Activated CD4-positive, alpha-beta T cell treated with anti-CD3 and anti-CD28 coated beads for 48 hours (primary cell): ENCODE results near the gene INPP5K.
A peak's percentile ranks its signal among the peaks of the same experiment; 100 is the strongest.
"Not testable (repeated sequence)": the region's sequence is repeated elsewhere in the genome, so short reads cannot be mapped to it uniquely, and the experiment has no call there.

Experiments used
- DNase-seq: peaks from one replicate; pipeline ENCODE4 v3.0.0-alpha.2; 2020

INPP5K gene

GRCh38 chr17:1461198-1461944 lies 55.0 kb downstream of the INPP5K start:
- DNase-seq, result no peak

DNA sequence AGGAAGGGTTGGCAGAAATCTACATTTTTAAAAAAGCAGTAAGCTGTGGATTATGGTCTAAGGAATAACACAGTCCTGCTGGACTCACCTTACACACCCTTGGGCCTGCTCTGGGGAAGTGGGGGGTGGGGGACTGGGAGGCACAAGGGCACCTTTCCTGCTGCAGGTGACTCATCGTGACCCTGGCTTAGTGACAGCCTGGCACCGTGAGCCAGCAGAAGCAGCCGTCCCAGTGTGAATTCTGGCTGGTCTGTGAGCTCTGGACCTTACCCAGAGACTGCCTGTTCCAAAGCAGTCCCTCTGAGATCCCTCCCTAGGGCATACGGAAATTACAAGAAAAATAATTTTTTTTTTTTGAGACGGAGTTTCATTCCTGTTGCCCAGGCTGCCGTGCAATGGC lies 56.2 kb downstream of the INPP5K start:
- DNase-seq, result no peak

DNA sequence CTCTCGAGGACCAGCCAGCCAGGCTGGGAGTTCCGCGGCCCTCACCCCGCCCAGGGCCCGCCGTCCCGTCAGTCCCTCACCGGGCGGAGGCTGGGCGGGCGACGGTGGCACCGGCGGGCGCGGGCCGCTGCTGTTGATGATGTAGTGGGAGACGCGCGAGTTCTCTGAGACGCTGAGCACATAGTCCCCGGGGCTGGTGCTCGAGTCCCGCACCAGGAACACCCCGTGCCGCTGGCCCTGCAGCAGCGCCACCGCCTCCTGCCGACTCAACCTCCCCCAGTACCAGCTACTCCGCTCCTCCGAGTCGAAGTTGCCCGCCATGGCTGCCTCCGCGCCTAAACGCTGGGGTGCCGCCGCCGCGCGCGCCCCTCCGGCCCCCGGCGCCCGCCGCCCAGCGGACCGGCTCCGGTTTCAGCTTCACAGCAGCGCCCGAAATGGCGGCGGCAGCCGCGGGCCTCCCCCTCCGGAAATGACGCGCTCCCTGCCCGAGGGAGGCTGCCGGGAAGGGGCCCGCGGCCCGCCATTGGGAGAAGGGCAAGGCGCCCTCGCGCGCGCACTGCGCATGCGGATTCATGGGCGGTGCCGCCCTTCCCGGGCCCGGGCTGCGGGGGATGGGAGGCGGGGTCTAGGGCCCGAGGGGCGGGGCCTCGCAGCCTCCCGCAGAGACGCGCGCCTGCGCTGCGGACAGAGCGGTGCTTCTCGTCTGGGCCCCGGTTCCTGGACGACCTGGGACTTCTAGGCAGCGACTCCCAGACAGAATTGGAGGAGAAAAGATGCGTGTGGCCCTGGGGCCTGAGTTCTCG lies 60.4 kb downstream of the INPP5K start, which contains the start of gene CRK:
CRK (minus strand) TSS at position 436 of the 803 bp plus-strand sequence; CDS start at position 321, 115 bp downstream.
- peak; percentile 99 for DNase-seq

DNA sequence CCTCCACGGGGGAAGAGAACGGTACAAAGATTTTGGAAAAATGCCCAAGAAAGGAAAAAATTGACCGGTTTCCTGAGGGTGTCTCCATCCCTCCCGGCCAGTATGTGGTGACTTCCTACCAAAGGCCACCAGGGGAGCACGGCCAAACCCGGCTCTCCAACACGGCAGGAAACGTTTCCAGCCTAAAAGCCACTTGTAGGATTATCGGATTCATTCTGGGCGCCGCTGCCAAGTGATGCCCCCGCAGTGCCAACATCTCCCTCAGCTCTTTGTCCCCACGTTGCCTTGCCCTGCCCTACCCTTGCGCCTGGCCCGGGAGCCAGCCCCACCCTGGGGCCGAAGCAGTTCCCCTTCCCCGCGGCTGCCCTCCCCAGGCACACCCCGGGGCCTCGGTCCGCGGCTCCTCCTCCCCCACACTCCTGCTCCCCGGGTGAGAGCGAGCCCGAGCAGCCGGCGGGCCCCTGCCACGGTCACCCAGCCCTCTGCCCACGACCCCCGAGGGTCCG lies 61.1 kb downstream of the INPP5K start:
- DNase-seq, result peak; percentile 61

- DNase-seq, result no peak
Measured at GRCh38 chr17:1454541-1454940, 61.9 kb downstream of the INPP5K start.

DNA sequence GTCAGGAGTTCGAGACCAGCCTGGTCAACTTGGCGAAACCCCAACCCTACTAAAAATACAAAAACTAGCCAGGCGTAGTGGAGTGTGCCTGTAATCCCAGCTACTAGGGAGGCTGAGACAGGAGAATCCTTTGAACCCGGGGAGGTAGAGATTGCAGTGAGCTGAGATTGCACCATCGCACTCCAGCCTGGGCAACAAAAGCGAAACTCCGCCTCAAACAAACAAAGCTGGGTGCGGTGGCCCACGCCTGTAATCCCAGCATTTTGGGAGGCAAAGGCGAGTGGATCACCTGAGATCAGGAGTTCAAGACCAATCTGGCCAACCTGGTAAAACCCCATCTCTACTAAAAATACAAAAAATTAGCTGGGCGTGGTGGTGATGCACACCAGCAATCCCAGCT lies 62.7 kb downstream of the INPP5K start:
- DNase-seq, result not testable (repeated sequence)

DNA sequence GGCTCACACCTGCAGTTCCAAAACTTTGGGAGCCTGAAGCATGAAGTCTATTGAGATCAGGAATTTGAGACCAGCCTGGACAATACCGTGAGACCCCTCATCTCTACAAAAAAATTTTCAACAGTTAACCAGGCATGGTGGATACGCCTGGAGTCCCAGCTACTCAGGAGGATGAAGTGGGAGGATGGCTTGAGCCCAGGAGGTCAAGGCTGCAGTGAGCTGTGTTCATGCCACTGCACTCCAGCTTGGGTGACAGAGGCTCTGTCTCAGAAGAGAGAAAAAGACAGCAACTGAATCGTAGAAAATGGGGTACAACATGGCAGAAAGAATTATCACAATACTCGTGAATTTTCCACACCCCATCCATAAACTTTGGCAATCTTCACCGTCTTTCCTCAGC lies 63.6 kb downstream of the INPP5K start:
- DNase-seq, result no peak

DNA sequence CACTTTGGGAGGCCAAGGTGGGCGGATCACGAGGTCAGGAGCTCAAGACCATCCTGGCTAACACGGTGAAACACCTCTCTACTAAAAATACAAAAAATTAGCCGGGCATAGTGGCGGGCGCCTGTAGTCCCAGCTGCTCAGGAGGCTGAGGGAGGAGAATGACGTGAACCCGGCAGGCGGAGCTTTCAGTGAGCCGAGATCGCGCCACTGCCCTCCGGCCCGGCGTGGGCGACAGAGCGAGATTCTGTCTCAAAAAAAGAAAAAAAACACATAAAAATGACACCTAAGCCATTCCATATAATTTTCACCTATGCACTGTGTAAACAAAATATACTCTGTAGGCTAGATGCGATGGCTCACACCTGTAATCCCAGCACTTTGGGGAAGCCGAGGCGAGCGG lies 66.2 kb downstream of the INPP5K start:
- DNase-seq, result not testable (repeated sequence)

DNA sequence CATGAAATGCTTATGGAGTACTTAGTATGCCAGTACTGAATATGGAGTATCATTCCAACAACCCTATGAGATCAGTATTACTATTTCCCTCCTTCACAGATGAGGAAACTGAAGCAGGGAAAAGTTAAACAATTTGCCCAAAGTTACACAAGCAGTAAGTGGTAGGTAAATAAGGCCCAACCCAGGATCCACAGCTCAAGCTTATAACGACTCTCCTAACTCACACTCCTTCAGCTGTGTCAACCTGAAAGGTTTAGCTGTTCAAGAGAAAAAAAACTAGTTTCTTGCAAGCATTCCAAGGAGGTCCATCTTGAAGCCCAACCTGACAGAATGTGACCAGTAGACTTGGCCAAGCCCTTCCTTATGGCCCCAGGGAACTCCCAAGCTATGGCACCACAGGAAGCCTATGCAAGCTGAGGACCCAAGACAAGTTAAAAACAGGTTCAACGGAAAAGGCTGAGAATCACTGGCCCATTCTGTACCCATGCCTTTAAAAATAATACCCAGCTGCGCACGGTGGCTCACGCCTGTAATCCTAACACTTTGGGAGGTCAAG lies 66.9 kb downstream of the INPP5K start:
- no peak for DNase-seq

DNA sequence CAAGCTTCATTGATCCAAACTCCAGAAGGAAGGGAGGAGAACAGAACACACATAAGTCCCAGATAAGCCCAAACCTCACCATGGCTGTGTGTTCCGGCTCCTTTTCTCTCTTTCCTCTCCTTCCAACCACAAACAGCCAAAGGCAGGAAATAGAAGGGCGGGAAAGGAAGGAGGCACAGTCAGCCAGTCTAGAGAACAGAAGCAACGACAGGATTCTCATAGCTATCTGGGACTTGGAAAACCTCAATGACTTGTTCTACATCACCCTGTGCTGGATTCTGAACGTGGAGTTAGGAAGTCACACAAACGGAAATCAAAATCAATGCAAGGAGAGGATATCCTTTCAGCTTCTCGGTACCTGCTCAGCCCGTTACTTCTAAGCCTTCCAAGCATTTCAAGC lies 69.4 kb downstream of the INPP5K start:
- DNase-seq, result no peak

- DNase-seq, result no peak
Measured at GRCh38 chr17:1446201-1446600, 70.2 kb downstream of the INPP5K start.

DNA sequence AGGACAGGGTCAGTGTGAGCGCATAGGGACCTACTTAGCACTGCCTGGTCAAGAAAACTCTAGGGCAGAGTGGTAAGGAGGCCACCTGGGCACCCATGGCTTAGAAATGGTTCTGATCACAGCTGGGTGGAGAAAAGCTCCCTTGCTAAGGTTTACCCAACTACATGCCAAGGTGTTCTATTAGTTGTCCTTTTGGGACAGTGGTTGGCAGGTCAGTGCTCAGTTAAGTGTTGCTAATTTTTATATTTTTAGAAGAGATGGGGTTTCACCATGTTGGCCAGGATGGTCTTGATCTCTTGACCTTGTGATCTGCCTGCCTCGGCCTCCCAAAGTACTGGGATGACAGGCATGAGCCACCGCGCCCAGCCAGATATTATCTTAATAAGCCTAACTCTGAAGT lies 70.7 kb downstream of the INPP5K start:
- DNase-seq, result not testable (repeated sequence)
